Testis (tissue), 3 donors: ENCODE results near the gene TPO. TPM values are rescaled to one million over a fixed set of nuclear protein-coding genes. Genes with fewer than 3 reads are reported as not detected.
A peak's percentile ranks its signal among the peaks of the same experiment; 100 is the strongest.

Experiments used
- DNase-seq: peaks from one replicate; pipeline ENCODE4 v3.0.0-alpha.2; 2019
- H3K27ac ChIP-seq, 2 donors: fragments of 200-600 bp; sonication (generic); one replicate each; pipeline ENCODE4 v1.5.1; 2019
- H3K27me3 ChIP-seq: fragments of 200-600 bp; sonication (generic); one replicate; pipeline ENCODE4 v1.5.1; 2019
- H3K36me3 ChIP-seq: fragments of 200-600 bp; sonication (generic); one replicate; pipeline ENCODE4 v1.5.1; 2017; ENCODE audit warnings: low read depth; ENCODE audit errors: missing control alignments
- H3K4me1 ChIP-seq: fragments of 200-600 bp; sonication (generic); one replicate; pipeline ENCODE4 v1.5.1; 2019
- H3K4me3 ChIP-seq, 2 donors: fragments of 200-600 bp; sonication (generic); one replicate each; pipeline ENCODE4 v1.5.1; 2017 to 2019
- H3K9me3 ChIP-seq: fragments of 200-600 bp; sonication (generic); one replicate; pipeline ENCODE4 v1.5.1; 2017
- POLR2A ChIP-seq: fragments of 450-650 bp; IDR thresholded peaks from one replicate; pipeline ENCODE4 v1.6.1; 2017; ENCODE audit warnings: antibody characterized with exemption, mild to moderate bottlenecking, moderate library complexity
- WGBS, 2 donors: methylation state at CpG; one replicate each; pipeline ENCODE4 v1.1.5; 2018; 5-methylcytosine and 5-hydroxymethylcytosine counted together
- intact Hi-C: fragments of 100-400 bp; cut with DNase I; formaldehyde crosslinking; loops from one replicate; pipeline ENCODE4 v1.15.1; 2023; ENCODE audit warnings: low total_unique reads
- polyA plus RNA-seq: library from polyadenylated mRNA; stranded (reverse); fragments of 350-450 nt; fragmentation: Illumina TruSeq; extraction: RNeasy Lipid Tissue Mini Kit (QIAGEN cat#74804); gene quantifications from one replicate; pipeline ENCODE4 v1.2.3, GENCODE V29; 2014; ENCODE audit warnings: low read depth, low replicate concordance; ENCODE audit not compliant: insufficient read depth
- total RNA-seq, 2 donors: library from RNA; depleted of rRNA; stranded (reverse); fragments of >200 nt; gene quantifications; one replicate each; pipeline ENCODE4 v1.2.3, GENCODE V29; 2016
- TF ChIP-seq, protein P1 (sequence below), 3 experiments: fragments of 450-650 bp in 2 of 3; fragments of 200-600 bp in 1 of 3; sonication (generic) in 1 of 3; IDR thresholded peaks; one replicate each; pipeline ENCODE4 v1.5.1; 2016 to 2019; ENCODE audit warnings: antibody characterized with exemption in 3 of 3, mild to moderate bottlenecking in 2 of 3, moderate library complexity in 1 of 3

Gene TPO
- total and polyA plus RNA-seq, 3 donors from 2014 or later: 2.9 to 5.6 (median 2.9) TPM

DNA sequence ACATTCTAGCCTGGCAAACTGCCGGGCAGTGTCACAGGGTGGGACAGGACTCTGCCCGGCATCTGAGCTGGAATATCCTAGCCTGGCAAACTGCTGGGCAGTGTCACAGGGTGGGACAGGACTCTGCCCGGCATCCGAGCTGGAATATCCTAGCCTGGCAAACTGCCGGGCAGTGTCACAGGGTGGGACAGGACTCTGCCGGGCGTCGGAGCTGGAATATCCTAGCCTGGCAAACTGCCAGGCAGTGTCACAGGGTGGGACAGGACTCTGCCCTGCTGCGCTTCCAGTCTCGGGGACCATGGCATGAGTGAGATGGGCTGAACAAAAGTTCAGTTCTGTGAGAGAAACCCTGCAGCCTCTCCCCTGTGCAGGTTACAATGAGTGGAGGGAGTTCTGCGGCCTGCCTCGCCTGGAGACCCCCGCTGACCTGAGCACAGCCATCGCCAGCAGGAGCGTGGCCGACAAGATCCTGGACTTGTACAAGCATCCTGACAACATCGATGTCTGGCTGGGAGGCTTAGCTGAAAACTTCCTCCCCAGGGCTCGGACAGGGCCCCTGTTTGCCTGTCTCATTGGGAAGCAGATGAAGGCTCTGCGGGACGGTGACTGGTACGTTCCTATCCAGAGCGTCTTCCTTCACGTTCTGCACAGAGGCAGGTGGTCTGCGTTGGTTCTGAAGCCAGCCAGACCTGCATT, 80.3 kb downstream of the TPO start:
- H3K36me3 ChIP-seq: no peaks in the 10 kb centered on the region
- H3K27ac ChIP-seq: no peak overlapping the region
- H3K9me3 ChIP-seq: no peaks in the 10 kb centered on the region
- TF ChIP-seq POLR2A: no peak
- TF ChIP-seq, protein P1, sequence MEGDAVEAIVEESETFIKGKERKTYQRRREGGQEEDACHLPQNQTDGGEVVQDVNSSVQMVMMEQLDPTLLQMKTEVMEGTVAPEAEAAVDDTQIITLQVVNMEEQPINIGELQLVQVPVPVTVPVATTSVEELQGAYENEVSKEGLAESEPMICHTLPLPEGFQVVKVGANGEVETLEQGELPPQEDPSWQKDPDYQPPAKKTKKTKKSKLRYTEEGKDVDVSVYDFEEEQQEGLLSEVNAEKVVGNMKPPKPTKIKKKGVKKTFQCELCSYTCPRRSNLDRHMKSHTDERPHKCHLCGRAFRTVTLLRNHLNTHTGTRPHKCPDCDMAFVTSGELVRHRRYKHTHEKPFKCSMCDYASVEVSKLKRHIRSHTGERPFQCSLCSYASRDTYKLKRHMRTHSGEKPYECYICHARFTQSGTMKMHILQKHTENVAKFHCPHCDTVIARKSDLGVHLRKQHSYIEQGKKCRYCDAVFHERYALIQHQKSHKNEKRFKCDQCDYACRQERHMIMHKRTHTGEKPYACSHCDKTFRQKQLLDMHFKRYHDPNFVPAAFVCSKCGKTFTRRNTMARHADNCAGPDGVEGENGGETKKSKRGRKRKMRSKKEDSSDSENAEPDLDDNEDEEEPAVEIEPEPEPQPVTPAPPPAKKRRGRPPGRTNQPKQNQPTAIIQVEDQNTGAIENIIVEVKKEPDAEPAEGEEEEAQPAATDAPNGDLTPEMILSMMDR (IDR thresholded peaks at IDR 0.05): no peak
- 71 to 78% methylated on average over 15 to 24 of the region's 24 CpGs for WGBS, 2 donors
- intact Hi-C loops: no loop called here
- H3K4me1 ChIP-seq: no peaks in the 10 kb centered on the region
- peak; percentile 7 for DNase-seq
- no peak overlapping the region for H3K4me3 ChIP-seq
- no peaks in the 10 kb centered on the region for H3K27me3 ChIP-seq

DNA sequence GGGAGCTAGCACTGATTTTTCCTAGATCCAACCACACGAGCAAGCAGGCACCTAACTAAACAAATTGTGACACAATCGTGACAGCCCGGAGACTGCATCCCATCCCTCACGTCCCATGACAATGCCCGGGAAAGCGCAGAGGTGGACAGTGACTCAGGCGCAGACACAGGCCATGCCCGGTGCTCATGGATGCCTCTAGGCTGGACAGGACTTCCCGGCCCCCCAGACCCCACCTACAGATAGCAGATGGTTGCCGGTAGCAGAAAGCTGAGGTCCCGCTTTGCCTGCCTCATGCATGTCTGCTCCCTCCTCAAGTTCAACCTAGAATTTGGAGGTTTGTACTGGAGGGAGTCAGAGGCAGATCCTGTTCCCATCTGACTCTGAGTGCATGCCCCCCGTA, 81.0 kb downstream of the TPO start:
- Histone ChIP-seq H3K27ac (no peak overlapping the region), H3K4me3 (no peak overlapping the region), H3K36me3 (no peaks in the 10 kb centered on the region), H3K27me3 (no peaks in the 10 kb centered on the region), H3K9me3 (no peaks in the 10 kb centered on the region), H3K4me1 (no peaks in the 10 kb centered on the region)
- no peak for DNase-seq
- TF ChIP-seq, protein P1 (IDR thresholded peaks at IDR 0.05): no peak
- no peak for TF ChIP-seq POLR2A
- intact Hi-C loops: no loop called here
- WGBS, 2 donors: 92 to 96% methylated on average over 12 of the region's 12 CpGs

DNA sequence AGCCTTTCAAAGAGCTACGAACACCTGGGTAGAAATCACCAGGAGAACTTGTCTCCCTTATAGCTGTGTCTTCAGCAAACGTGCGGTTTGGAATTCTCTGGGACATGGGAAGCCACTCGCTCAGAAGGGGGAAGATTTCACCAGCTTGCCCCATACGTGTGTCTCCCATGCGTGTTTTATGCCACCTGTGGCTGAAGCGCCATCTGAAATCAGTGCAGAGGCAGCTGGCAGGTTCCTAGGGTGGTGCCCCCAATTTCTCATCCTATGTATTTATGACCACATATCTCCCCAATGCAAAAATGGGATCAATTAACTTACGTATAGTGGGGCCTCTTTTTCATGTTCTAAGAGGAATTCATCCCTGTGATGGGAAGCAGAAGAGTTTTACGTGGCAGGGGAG, 81.6 kb downstream of the TPO start:
- 92 to 93% methylated on average over 9 of the region's 9 CpGs for WGBS, 2 donors
- Histone ChIP-seq H3K36me3 (no peaks in the 10 kb centered on the region), H3K4me1 (no peaks in the 10 kb centered on the region), H3K27me3 (no peaks in the 10 kb centered on the region), H3K4me3 (no peak overlapping the region), H3K27ac (no peak overlapping the region), H3K9me3 (no peaks in the 10 kb centered on the region)
- intact Hi-C loops: no loop called here
- TF ChIP-seq, protein P1 (IDR thresholded peaks at IDR 0.05): no peak
- no peak for TF ChIP-seq POLR2A
- DNase-seq: peak; percentile 5

- H3K4me1 ChIP-seq: no peaks in the 10 kb centered on the region
- no peaks in the 10 kb centered on the region for H3K9me3 ChIP-seq
- TF ChIP-seq, protein P1 (IDR thresholded peaks at IDR 0.05): no peak
- TF ChIP-seq POLR2A: no peak
- DNase-seq: no peak
- WGBS, 2 donors: 92 to 93% methylated on average over 15 to 22 of the region's 22 CpGs
- no peak overlapping the region for H3K27ac ChIP-seq
- no peak overlapping the region for H3K4me3 ChIP-seq
- H3K36me3 ChIP-seq: no peaks in the 10 kb centered on the region
- intact Hi-C loops: no loop called here
- H3K27me3 ChIP-seq: no peaks in the 10 kb centered on the region
Measured at GRCh38 chr2:1495676-1496358, 82.6 kb downstream of the TPO start.
